ENCODE results near the gene CDON. TPM values are rescaled to one million over a fixed set of nuclear protein-coding genes. Genes with fewer than 3 reads are reported as not detected.

CDON gene
- total RNA-seq (ENCODE audit: unreplicated experiment), result 21.0 TPM
- long read RNA-seq, partial matches to known transcripts, result 0 of 1 reads
- long read RNA-seq, other reads (novel, unspliced or antisense), result 1 of 1 reads

GRCh38 chr11:126062679-126063506 lies at the start of gene CDON:
Gene CDON, minus strand, starts transcription at chr11:126062866. Its CDS starts 39,390 bp downstream, at chr11:126023476.
- peak within 1 kb of the TSS; percentile 99 for H3K4me3 Mint-ChIP-seq (ENCODE audit: unreplicated experiment)
- H3K4me1 Mint-ChIP-seq (ENCODE audit: low read depth, unreplicated experiment), result peaks cover 23% of the 10 kb centered on the region
- peaks cover 5% of the 10 kb centered on the region for H3K27me3 Mint-ChIP-seq (ENCODE audit: unreplicated experiment)

GRCh38 chr11:126111458-126112116 lies 48.9 kb upstream of the CDON start:
- Mint-ChIP-seq H3K4me1 (ENCODE audit: low read depth, unreplicated experiment) (peaks cover 7% of the 10 kb centered on the region), H3K36me3 (ENCODE audit: unreplicated experiment) (no peaks in the 10 kb centered on the region), H3K27me3 (ENCODE audit: unreplicated experiment) (peaks cover 2% of the 10 kb centered on the region), H3K4me3 (ENCODE audit: unreplicated experiment) (no peak overlapping the region), H3K27ac (ENCODE audit: unreplicated experiment) (no peak overlapping the region), H3K9me3 (ENCODE audit: unreplicated experiment) (no peaks in the 10 kb centered on the region)
- no peak for TF ChIP-seq CTCF (IDR thresholded peaks at IDR 0.05; ENCODE audit: partially characterized antibody, unreplicated experiment)
- DNase-seq, result no peak

More at GRCh38 chr11:126062679-126063506, at the start of gene CDON:
- peak; percentile 94 for DNase-seq
- H3K27ac Mint-ChIP-seq (ENCODE audit: unreplicated experiment), result peak within 1 kb of the TSS; percentile 97
- H3K36me3 Mint-ChIP-seq (ENCODE audit: unreplicated experiment), result no peaks in the 10 kb centered on the region
- no peak for TF ChIP-seq CTCF (IDR thresholded peaks at IDR 0.05; ENCODE audit: partially characterized antibody, unreplicated experiment)
- peaks cover 5% of the 10 kb centered on the region for H3K9me3 Mint-ChIP-seq (ENCODE audit: unreplicated experiment)

DNA sequence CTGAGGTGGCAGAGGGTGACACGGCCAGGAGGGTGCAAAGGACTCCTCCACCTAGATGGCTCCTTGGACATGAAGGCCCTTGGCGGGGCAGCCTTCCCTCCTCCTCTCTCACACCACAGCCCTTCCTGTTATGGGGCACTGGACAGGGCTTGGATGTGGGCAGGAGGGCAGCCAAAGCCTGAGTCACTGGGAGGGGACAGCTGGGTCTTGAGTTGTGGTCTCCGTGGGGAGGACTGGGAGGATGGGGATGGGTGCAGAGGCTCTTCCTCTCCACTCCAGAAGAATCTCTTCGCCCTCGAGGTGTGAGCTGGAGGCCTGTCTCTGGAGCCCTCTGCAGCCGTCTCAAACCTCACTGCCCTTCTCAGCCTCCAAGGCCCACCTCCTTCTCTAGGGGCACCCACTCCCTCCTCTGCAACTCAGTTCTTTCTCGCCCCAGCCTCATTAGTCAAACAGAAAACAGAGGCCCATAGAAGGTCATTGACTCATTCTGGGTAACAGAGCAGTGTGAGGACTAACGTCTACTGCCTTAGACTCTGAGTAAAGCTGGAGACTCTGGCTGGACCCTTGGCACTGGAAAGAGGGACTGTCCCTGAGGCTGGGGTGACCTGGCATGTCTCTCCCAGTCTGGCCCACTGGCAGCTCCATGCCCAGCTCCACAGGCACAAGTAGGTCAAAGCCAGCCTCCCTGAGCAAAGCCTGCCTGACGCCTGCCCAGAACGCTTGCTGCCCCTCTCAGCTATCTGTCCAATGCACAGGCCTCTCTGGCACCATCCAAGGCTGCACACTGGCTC lies 47.5 kb upstream of the CDON start:
- DNase-seq, result no peak
- Mint-ChIP-seq H3K36me3 (ENCODE audit: unreplicated experiment) (no peaks in the 10 kb centered on the region), H3K9me3 (ENCODE audit: unreplicated experiment) (no peaks in the 10 kb centered on the region), H3K27me3 (ENCODE audit: unreplicated experiment) (peaks cover 7% of the 10 kb centered on the region), H3K27ac (ENCODE audit: unreplicated experiment) (no peak overlapping the region), H3K4me3 (ENCODE audit: unreplicated experiment) (no peak overlapping the region), H3K4me1 (ENCODE audit: low read depth, unreplicated experiment) (peaks cover 5% of the 10 kb centered on the region)
- TF ChIP-seq CTCF (IDR thresholded peaks at IDR 0.05; ENCODE audit: partially characterized antibody, unreplicated experiment), result no peak

GRCh38 chr11:126106594-126107328 lies 44.1 kb upstream of the CDON start:
- H3K4me3 Mint-ChIP-seq (ENCODE audit: unreplicated experiment), result no peak overlapping the region
- H3K27me3 Mint-ChIP-seq (ENCODE audit: unreplicated experiment), result peaks cover 11% of the 10 kb centered on the region
- DNase-seq, result no peak
- H3K9me3 Mint-ChIP-seq (ENCODE audit: unreplicated experiment), result peaks cover 1% of the 10 kb centered on the region
- no peak overlapping the region for H3K27ac Mint-ChIP-seq (ENCODE audit: unreplicated experiment)
- no peak for TF ChIP-seq CTCF (IDR thresholded peaks at IDR 0.05; ENCODE audit: partially characterized antibody, unreplicated experiment)
- peaks cover 13% of the 10 kb centered on the region for H3K4me1 Mint-ChIP-seq (ENCODE audit: low read depth, unreplicated experiment)
- no peaks in the 10 kb centered on the region for H3K36me3 Mint-ChIP-seq (ENCODE audit: unreplicated experiment)
